GM19023 (cell line): ENCODE data around the gene FLYWCH2.
A peak's percentile ranks its signal among the peaks of the same experiment; 100 is the strongest.
"Not testable (repeated sequence)": the region's sequence is repeated elsewhere in the genome, so short reads cannot be mapped to it uniquely, and the experiment has no call there.

Source experiments
- ATAC-seq: cut with Tn5 transposase; IDR thresholded peaks from one replicate; pipeline ENCODE4 v1.9.1; 2021; ENCODE audit warnings: mild to moderate bottlenecking, moderate library complexity; ENCODE audit not compliant: unreplicated experiment

Gene FLYWCH2

DNA sequence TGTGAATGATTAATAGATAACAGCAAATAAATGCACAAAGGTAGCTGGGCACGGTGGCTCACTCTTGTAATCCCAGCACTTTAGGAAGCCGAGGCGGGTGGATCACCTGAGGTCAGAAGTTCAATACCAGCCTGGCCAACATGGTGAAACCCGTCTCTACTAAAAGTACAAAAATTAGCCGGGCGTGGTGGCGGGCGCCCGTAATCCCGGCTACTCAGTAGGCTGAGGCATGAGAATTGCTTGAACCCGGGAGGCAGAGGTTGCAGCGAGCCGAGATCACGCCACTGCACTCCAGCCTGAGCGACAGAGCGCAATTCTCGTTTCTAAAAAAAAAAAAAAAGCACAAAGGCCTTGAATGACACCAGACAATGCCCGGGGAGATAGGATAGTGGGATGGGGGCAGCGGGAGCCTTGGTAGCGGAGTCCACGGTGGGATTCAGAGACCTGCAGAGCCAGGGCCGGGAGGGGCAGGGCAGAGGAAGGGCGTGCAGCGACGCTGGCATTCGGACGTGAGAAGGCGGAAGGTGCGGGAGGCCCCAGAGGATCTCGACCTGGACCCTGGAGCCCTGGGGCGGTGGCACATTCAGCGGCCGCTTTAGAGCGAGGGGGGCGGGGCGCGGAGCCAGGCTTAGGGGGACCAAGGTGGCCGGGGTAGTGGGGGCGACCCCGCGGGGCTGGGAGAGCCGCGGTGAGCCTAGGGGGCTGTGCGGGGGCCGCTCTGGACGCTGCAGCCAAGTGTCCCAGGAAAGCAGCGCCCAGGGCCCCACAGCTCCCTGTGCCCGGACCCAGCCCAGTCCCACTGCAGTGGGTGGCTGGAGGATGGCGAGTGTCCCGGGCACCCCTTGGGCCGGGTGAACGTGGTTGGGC lies 999 bp upstream of the FLYWCH2 start:
- ATAC-seq, result peak; percentile 3

DNA sequence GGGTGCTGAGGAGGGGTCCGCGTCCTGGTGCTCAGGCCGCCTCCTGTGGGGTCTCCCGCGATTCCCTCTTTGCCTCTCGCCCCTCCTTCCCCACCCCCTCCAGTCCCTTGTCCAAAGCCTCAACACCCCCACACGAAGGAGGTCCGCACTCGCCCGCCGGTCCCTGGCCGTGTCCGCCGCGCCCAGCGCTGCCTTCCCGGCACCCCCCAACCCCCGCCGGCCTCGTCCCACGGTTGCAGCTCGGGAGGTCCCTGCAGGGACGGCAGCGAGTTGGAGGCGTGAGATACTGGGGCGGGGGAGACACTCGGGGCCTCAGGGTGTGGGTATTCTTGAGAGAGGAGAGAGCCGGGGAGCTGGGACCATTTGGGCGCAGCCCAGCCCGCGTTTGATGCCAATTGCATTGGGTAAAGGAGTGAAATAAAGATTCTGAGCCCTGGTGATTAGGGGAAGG lies 468 bp downstream of the FLYWCH2 start:
- ATAC-seq, result peak; percentile 1

DNA sequence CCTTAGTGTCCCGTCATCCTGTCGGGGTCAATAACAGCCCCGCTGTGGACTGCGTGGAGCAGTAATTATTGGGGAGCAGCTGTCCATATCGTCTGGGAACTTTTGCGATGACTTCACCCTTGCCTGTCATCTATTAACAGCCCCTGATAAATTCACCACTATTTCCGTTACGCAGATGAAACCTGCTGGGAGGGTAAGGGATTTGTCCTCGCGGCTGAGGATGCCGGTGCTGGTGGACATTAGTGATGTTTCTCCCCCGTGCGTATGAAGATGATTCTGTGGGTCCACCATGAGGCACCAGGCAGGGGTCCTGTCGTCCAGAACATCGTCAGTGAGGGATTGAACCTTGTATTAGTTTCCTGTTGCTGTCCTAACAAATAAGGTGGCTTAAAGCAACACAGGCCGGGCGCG lies 1.0 kb downstream of the FLYWCH2 start:
- ATAC-seq, result no peak

DNA sequence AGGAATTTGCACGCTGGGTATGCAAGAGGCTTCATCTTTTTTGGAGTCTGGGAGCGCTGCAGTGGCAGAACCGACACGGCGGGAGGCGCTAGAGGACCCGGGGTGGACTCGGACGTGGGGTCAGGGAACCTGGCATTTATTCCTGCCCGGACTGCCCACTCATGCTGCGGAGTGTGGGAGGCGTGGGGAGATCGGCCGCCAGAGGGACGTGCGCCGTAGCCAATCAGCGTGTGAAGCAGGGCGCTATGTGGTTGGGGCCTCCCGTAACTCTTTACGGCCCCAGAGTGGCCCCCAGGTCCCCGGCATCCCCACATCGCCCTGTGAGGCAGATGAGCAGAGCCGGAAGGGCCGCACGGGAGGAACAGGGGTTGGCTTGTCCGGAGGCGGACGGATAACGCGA lies 11.2 kb downstream of the FLYWCH2 start:
- no peak for ATAC-seq

DNA sequence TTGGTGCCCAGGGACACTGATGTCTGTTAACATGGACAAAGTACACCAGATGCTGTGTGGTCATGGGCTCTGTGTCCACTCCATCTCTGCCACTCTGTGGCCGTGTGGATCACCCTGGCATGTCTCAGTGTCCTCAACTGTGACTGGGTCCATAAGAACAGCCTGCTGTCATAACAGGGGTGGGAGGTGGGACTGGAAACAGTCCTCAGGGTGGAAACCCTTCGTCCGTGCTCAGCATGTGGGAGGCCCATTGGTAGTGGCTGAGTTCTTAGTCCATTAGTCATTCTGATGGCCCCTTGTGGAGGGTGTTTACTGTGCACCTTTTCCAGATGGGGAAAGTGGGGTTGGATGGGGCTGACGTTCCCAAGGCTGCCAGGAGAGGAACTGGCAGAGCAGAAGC lies 12.8 kb downstream of the FLYWCH2 start:
- ATAC-seq, result no peak

DNA sequence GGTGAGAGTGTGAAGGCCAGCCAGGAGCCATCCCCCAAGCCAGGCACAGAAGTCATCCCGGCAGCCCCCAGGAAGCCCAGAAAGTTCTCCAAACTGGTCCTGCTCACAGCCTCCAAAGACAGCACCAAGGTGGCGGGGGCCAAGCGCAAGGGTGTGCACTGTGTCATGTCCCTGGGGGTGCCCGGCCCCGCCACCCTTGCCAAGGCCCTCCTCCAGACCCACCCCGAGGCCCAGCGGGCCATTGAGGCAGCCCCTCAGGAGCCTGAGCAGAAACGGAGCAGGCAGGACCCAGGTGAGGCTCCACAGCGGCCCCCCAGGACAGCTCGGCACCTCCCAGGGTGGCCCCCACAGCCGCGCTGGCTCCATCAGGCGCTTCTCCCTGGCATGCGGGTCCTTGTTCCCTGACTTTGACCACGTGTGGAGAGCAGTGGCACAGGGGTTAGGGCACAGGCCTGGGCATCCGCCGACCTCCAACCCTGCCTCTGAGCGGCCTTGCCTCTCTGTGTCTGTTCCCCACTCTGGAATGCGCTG lies 13.5 kb downstream of the FLYWCH2 start:
- no peak for ATAC-seq

DNA sequence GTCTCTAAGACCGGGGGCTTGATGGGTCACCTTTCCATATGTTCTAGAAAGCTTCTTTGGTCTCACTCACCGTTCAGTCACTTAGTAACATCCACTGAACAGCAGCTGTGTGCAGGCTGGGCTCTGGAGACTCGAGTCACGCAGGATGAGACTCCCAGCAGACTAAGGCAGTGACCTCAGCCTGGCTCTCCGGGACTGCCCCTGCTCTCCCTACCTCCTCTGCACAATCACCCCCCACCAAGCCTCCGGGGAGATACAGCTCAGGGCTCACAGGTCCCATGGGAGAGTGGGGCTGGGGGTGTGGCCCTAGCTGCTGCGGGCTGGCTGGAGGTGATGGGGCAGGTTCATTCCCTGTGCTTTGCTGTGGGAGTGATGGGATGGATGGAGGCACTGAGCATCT lies 14.1 kb downstream of the FLYWCH2 start:
- no peak for ATAC-seq

DNA sequence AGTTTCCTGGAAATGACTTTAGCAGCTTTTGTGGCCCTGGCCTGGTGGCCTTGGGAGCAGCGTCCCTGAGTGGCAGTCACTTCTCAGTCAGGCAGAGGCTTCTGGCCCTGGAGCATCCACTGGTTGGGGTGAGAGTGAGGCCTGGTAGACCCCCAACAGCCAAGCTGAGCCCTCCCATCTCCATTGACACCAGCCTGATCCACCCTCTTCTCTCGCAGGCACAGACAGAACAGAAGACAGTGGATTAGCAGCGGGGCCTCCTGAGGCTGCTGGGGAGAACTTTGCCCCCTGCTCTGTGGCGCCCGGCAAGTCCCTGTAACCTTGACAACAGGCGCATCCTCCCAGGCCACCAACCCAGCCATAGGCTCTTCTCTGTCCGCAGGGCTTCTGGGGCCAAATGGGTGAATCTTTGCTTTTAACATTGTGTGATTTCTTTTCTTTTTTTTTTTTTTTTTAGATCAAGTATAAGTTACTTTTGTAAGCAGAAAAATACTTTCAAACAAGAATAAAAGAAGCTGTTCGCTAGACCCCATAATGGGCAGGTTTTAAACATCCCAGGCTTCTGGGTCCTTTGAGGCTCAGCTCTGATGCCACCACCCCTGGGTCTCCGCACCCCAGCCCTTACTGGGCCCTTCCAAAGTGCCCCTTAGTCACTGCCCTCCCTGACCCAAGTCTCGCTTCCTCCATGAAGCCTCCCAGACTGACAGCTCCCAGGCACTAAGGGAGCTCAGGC lies 16.0 kb downstream of the FLYWCH2 start:
- no peak for ATAC-seq

DNA sequence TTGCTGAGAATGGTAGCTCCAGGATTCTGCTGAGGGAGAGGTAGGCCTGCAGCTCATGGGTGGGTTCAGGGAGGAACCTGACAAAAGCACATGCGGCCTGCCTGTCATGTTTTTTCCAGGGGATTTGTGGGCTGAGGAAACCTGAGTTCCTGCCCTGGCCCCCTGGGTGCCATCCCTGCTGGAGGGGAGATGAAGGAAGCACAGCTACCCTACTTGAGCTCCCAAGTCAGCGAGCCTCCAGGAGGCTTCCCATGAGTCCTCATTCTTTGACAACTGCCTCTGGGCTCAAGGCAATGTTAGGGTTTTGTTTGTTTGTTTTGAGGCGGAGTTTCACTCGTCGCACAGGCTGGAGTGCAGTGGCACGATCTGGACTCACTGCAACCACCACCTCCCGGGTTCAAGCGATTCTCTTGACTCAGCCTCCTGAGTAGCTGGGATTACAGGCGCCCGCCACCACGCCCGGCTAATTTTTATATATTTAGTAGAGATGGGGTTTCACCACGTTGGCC lies 16.6 kb downstream of the FLYWCH2 start:
- ATAC-seq, result no peak

DNA sequence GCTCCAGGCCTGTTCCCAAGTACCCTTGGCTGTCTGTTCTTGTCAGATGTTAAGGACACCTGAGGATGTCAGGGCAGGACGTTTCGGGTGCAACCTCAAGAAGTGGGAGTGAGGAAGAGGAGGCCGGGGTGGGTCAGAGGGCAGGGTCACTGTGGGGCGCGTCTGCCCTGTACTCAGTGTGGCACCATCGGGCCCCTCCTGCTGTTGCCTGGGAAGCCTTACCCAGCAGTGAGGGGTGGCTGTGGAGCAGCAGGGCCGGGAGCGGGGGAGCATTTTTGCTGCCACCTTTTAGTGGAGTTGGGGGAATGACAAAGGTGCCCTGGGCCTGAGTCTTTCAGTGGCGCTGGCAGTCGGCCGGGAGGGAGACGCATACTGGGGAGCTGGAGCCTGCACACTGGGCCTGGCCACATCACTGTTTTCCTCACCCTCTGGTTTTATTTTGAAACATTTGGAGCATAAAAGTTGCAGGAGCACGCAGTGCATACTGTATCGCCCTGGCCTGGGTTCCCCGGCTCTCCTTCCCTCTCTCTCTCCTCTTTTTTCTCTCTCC lies 17.6 kb downstream of the FLYWCH2 start:
- no peak for ATAC-seq

DNA sequence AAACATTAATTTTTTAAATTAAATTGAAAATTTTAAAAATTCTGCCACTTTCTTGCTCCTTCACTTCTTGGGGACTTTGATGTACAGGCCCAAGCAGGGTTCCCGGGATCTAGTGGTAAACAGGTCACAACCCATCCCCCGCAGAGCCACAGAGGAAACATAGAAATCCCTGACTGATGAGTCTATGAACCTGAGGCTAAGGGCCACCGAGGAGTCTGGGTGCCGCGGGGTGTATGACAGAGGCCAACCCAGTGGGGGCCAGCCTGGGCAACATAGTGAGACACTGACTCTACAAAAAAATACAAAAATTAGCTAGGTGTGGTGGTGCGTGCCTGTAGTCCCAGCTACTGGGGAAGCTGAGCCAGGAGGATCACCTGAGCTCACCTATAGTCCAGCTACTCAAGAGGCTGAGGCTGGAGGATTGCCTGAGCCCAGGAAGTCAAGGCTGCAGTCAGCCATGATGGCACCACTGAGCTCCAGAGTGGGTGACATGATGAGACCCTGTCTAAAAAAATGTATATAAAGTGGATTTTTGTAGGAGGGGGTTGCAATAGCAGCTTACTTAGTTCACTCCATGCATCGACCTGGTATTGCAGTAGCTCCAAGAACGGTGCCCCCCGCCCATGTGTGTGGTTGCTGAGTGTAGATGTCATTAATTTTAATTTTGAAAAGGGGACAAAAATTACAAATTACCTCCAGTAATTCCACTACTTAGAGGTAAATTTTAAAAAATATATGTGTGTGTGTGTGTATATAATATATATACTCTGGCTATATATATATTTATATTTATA lies 19.5 kb downstream of the FLYWCH2 start:
- ATAC-seq, result no peak

DNA sequence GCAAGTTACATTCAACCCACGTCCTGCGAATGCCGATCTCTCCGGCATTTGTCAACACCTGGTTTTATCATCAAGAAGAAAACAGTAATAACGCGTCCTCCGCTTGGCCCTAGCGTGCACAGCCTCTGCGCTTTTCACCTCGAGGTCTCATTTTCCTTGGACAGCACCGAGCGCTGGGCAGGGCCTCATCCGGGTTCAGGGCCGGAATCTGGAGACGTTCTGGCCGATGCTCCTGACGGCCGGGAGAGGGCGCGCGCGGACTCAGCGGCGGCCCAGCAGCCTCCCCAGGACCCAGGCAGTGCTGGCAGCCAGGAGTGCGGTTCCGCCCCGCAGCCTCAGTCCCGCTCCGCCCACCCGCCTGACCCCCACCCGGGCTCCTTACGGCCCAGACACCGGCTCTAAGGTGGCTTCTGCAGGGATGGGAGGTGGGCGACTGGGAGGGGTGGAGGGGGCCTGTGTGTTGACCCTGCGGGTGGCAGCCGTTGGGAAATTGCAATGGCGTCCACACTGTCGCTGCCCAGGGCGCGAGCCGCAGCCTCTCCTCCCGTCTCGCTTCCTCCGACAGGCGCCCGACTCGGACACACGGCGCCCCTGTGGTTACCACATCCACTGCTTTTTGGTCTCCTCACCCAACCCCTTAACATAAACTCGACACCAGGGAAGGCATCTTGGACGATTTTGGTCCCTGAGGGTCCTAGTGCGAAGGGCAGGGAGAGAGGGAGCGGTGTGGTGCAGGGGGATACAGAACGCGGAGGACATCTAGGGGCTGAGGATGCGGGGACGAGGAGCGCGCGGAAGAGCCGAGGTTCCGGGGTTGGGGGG lies 21.3 kb downstream of the FLYWCH2 start:
- ATAC-seq, result peak; percentile 46

DNA sequence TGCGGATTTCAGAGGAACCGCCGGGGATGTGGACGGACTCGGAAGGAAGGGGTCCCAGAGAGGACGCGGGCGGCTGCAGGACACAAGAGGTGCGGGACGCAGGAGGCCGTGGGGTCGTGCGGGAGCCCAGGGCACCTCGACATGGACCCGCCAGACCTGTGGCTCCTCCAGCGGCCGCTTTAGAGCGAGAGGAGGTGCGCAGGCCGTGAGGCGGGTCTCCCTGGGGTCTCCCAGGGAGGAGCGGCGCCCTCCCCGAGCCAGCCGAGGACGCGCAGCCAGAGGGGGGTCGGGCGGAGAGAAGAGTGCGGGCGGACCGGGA lies 21.9 kb downstream of the FLYWCH2 start:
- peak; percentile 8 for ATAC-seq

DNA sequence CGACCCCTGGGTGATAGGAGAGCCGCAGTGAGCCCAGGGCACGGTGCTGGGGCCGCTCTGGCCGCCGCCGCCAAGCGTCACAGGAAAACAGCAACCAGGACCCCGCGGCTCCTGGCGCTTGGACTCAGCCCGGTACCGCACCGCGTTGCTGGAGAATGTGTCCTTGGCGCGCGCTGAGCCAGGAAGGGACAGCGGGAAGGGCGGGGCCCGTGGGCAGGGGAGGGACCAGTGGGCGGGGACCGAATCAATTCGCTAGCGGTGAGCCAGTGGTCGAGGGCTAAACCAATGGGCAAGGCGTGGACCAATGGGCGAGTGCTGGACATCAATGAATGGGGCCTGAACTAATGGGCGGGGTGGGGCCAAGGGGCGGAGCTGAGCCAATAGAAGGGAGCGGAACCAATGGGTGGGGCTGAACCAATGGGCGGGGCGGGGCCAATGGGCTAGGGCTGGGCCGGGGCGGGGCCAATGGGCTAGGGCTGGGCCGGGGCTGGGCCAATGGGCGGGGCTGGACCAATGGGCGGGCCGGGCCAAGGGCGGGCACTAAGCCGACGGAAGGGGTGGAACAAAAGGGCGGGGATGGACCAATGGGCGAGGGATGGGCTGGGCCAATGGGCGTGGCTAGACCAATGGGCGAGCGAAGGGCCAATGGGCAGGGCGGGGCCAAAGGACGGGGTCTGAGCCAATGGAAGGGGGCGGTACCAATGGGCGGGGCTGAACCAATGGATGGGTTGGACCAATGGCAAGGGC lies 22.4 kb downstream of the FLYWCH2 start:
- ATAC-seq, result peak; percentile 69

DNA sequence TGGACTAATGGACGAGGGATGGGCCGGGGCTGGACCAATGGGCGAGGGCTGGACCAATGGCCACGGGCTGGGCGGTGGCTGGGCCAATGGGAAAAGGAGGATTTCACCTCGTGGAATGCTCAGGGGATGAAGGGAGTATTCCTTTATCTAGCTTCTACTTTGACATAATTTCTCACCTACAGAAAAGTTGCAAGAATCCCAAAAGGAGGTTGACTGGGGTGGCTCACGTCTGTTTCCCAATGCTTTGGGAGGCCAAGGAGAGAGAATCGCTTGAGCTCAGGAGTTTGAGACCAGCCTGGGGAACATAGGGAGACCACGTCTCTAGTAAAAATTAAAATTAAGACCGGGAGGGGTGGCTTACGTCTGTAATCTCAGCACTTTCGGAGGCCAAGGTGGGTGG lies 23.0 kb downstream of the FLYWCH2 start:
- no peak for ATAC-seq

DNA sequence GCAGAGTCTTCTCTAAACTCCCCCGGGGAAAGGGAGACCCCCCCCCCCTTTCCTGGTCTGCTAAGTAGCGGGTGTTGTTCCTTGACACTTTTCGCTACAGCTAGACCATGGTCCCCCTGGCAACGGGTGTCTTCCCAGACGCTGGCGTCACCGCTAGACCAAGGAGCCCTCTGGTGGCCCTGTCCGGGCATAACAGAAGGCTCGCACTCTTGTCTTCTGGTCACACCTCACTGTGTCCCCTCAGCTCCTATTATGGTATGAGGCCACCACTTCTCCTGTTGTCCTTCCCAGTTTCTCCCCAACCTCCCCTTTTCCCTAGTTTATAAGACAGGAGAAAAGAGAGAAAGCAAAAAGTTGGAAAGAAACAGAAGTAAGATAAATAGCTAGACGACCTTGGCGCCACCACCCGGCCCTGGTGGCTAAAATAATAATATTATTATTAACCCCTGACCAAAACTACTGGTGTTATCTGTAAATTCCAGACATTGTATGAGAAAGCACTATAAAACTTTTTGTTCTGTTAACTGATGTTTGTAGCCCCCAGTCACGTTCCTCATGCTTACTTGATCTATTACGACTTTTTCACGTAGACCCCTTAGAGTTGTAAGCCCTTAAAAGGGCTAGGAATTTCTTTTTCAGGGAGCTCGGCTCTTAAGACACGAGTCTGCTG lies 24.2 kb downstream of the FLYWCH2 start:
- ATAC-seq, result not testable (repeated sequence)

DNA sequence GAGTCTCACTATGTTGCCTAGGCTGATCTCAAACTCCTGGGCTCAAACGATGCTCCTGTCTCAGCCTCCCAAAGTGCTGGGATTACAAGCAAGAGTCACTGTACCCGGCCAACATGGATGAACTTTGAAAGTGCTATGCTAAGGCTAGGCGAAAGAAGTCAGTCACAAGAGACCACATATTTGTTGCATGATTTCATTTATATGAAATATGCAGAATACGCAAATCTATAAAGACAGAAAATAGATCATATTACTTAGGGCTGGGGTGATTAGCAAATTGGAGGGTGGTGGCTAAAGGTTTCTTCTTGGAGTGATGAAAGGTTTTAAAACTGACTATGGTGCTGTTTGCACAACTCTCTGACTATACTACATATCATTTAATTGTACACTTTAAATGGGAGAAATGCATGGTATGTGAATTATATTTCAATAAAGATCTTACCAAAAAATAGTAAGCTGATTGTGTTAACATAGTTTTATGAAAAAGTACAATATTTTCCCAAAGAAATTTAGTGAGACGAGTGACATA lies 27.5 kb downstream of the FLYWCH2 start:
- no peak for ATAC-seq

DNA sequence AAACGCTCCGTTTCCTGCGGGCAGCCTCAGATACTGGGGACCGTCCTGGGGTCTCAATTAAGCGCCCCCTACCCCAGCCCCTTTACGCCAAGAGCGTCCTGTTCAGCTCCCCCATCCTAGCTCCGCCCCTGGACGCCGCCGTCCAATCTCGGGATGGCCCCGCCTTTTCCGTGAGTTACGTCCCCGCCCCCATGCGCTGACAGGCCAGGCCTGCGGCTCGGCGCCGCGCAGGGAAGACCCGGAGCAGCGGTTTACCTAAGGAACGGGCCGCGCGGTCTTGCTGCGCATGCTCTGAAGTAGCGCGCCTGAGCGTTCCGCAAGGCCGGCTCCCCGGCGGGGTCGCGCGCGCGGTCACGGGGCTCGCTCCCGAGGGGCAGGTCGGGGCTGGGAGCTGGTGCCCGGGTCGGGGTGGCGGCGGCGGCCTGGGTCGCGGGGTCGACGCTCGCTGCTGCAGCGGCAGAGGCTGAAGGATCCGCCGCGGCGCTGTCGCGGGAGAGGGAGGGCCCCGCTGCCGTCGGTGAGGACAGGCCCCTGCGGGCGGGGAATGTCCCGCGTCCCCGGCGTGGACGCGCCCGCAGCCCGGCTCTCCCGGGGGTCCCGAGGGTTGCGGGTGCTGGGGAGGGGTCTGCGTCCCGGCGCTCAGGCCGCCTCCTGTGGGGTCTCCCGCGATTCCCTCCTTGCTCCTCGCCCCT lies 28.8 kb downstream of the FLYWCH2 start, which contains the start of gene FLYWCH1:
Gene FLYWCH1 (plus strand): TSS at position 294 of the 692 bp plus-strand sequence. CDS start 17,755 bp downstream, outside the sequence.
- ATAC-seq, result peak; percentile 93
